Measurements from ENCODE around the gene SORCS1.

The SORCS1 gene

GRCh38 chr10:106563384-106563783 is 601.1 kb downstream of the SORCS1 start:
- Histone ChIP-seq H3K4me3 (ENCODE audit: low read length) (no peak overlapping the region), H3K9me3 (ENCODE audit: control insufficient read depth, low read length) (no peaks in the 10 kb centered on the region)

GRCh38 chr10:106560925-106561640 is 603.4 kb downstream of the SORCS1 start:
- H3K9me3 ChIP-seq (ENCODE audit: control insufficient read depth, low read length), result no peaks in the 10 kb centered on the region
- H3K36me3 ChIP-seq (ENCODE audit: control insufficient read depth, insufficient read depth, low read length), result no peaks in the 10 kb centered on the region
- H3K4me3 ChIP-seq (ENCODE audit: low read length), result no peak overlapping the region
- H3K9ac ChIP-seq (ENCODE audit: low read length), result no peak overlapping the region
- H3K4me1 ChIP-seq (ENCODE audit: control insufficient read depth, insufficient read depth, low read length), result no peaks in the 10 kb centered on the region
- H3K27me3 ChIP-seq (ENCODE audit: control insufficient read depth, insufficient read depth, low read length), result no peaks in the 10 kb centered on the region

More at GRCh38 chr10:106563384-106563783, 601.1 kb downstream of the SORCS1 start:
- H3K27me3 ChIP-seq (ENCODE audit: control insufficient read depth, insufficient read depth, low read length), result no peaks in the 10 kb centered on the region
- no peaks in the 10 kb centered on the region for H3K4me1 ChIP-seq (ENCODE audit: control insufficient read depth, insufficient read depth, low read length)
- no peak overlapping the region for H3K9ac ChIP-seq (ENCODE audit: low read length)
- H3K36me3 ChIP-seq (ENCODE audit: control insufficient read depth, insufficient read depth, low read length), result no peaks in the 10 kb centered on the region

GRCh38 chr10:106559442-106559841 is 605.1 kb downstream of the SORCS1 start:
- H3K9me3 ChIP-seq (ENCODE audit: control insufficient read depth, low read length), result no peaks in the 10 kb centered on the region
- H3K27me3 ChIP-seq (ENCODE audit: control insufficient read depth, insufficient read depth, low read length), result no peaks in the 10 kb centered on the region
- H3K9ac ChIP-seq (ENCODE audit: low read length), result no peak overlapping the region
- H3K36me3 ChIP-seq (ENCODE audit: control insufficient read depth, insufficient read depth, low read length), result no peaks in the 10 kb centered on the region
- no peak overlapping the region for H3K4me3 ChIP-seq (ENCODE audit: low read length)
- H3K4me1 ChIP-seq (ENCODE audit: control insufficient read depth, insufficient read depth, low read length), result no peaks in the 10 kb centered on the region

- H3K4me3 ChIP-seq (ENCODE audit: low read length), result no peak overlapping the region
- no peak overlapping the region for H3K9ac ChIP-seq (ENCODE audit: low read length)
- H3K27me3 ChIP-seq (ENCODE audit: control insufficient read depth, insufficient read depth, low read length), result no peaks in the 10 kb centered on the region
- no peaks in the 10 kb centered on the region for H3K36me3 ChIP-seq (ENCODE audit: control insufficient read depth, insufficient read depth, low read length)
- H3K9me3 ChIP-seq (ENCODE audit: control insufficient read depth, low read length), result no peaks in the 10 kb centered on the region
- no peaks in the 10 kb centered on the region for H3K4me1 ChIP-seq (ENCODE audit: control insufficient read depth, insufficient read depth, low read length)
These were observed 606.4 kb downstream of the SORCS1 start for GRCh38 chr10:106557951-106558733.

GRCh38 chr10:106557053-106557452 is 607.5 kb downstream of the SORCS1 start:
- Histone ChIP-seq H3K27me3 (ENCODE audit: control insufficient read depth, insufficient read depth, low read length) (no peaks in the 10 kb centered on the region), H3K4me1 (ENCODE audit: control insufficient read depth, insufficient read depth, low read length) (no peaks in the 10 kb centered on the region), H3K36me3 (ENCODE audit: control insufficient read depth, insufficient read depth, low read length) (no peaks in the 10 kb centered on the region), H3K9me3 (ENCODE audit: control insufficient read depth, low read length) (no peaks in the 10 kb centered on the region), H3K9ac (ENCODE audit: low read length) (no peak overlapping the region), H3K4me3 (ENCODE audit: low read length) (no peak overlapping the region)

GRCh38 chr10:106555599-106555998 is 608.9 kb downstream of the SORCS1 start:
- Histone ChIP-seq H3K4me1 (ENCODE audit: control insufficient read depth, insufficient read depth, low read length) (no peaks in the 10 kb centered on the region), H3K36me3 (ENCODE audit: control insufficient read depth, insufficient read depth, low read length) (no peaks in the 10 kb centered on the region), H3K9ac (ENCODE audit: low read length) (no peak overlapping the region), H3K27me3 (ENCODE audit: control insufficient read depth, insufficient read depth, low read length) (no peaks in the 10 kb centered on the region), H3K4me3 (ENCODE audit: low read length) (no peak overlapping the region), H3K9me3 (ENCODE audit: control insufficient read depth, low read length) (no peaks in the 10 kb centered on the region)

GRCh38 chr10:106551501-106552062 is 612.9 kb downstream of the SORCS1 start:
- Histone ChIP-seq H3K27me3 (ENCODE audit: control insufficient read depth, insufficient read depth, low read length) (no peaks in the 10 kb centered on the region), H3K9ac (ENCODE audit: low read length) (no peak overlapping the region)

GRCh38 chr10:106548832-106549231 is 615.7 kb downstream of the SORCS1 start:
- Histone ChIP-seq H3K9ac (ENCODE audit: low read length) (no peak overlapping the region), H3K9me3 (ENCODE audit: control insufficient read depth, low read length) (no peaks in the 10 kb centered on the region), H3K4me1 (ENCODE audit: control insufficient read depth, insufficient read depth, low read length) (no peaks in the 10 kb centered on the region), H3K27me3 (ENCODE audit: control insufficient read depth, insufficient read depth, low read length) (no peaks in the 10 kb centered on the region), H3K36me3 (ENCODE audit: control insufficient read depth, insufficient read depth, low read length) (no peaks in the 10 kb centered on the region), H3K4me3 (ENCODE audit: low read length) (no peak overlapping the region)

More at GRCh38 chr10:106551501-106552062, 612.9 kb downstream of the SORCS1 start:
- Histone ChIP-seq H3K4me1 (ENCODE audit: control insufficient read depth, insufficient read depth, low read length) (no peaks in the 10 kb centered on the region), H3K4me3 (ENCODE audit: low read length) (no peak overlapping the region), H3K9me3 (ENCODE audit: control insufficient read depth, low read length) (no peaks in the 10 kb centered on the region), H3K36me3 (ENCODE audit: control insufficient read depth, insufficient read depth, low read length) (no peaks in the 10 kb centered on the region)

GRCh38 chr10:106547047-106547635 is 617.4 kb downstream of the SORCS1 start:
- Histone ChIP-seq H3K27me3 (ENCODE audit: control insufficient read depth, insufficient read depth, low read length) (no peaks in the 10 kb centered on the region), H3K4me3 (ENCODE audit: low read length) (no peak overlapping the region), H3K4me1 (ENCODE audit: control insufficient read depth, insufficient read depth, low read length) (no peaks in the 10 kb centered on the region), H3K36me3 (ENCODE audit: control insufficient read depth, insufficient read depth, low read length) (no peaks in the 10 kb centered on the region), H3K9me3 (ENCODE audit: control insufficient read depth, low read length) (no peaks in the 10 kb centered on the region), H3K9ac (ENCODE audit: low read length) (no peak overlapping the region)

GRCh38 chr10:106542461-106542860 is 622.0 kb downstream of the SORCS1 start:
- Histone ChIP-seq H3K9me3 (ENCODE audit: control insufficient read depth, low read length) (no peaks in the 10 kb centered on the region), H3K27me3 (ENCODE audit: control insufficient read depth, insufficient read depth, low read length) (no peaks in the 10 kb centered on the region), H3K9ac (ENCODE audit: low read length) (no peak overlapping the region), H3K4me1 (ENCODE audit: control insufficient read depth, insufficient read depth, low read length) (no peaks in the 10 kb centered on the region), H3K36me3 (ENCODE audit: control insufficient read depth, insufficient read depth, low read length) (no peaks in the 10 kb centered on the region), H3K4me3 (ENCODE audit: low read length) (no peak overlapping the region)

GRCh38 chr10:106540645-106541044 is 623.9 kb downstream of the SORCS1 start:
- Histone ChIP-seq H3K36me3 (ENCODE audit: control insufficient read depth, insufficient read depth, low read length) (no peaks in the 10 kb centered on the region), H3K9ac (ENCODE audit: low read length) (no peak overlapping the region), H3K9me3 (ENCODE audit: control insufficient read depth, low read length) (no peaks in the 10 kb centered on the region), H3K27me3 (ENCODE audit: control insufficient read depth, insufficient read depth, low read length) (no peaks in the 10 kb centered on the region), H3K4me1 (ENCODE audit: control insufficient read depth, insufficient read depth, low read length) (no peaks in the 10 kb centered on the region), H3K4me3 (ENCODE audit: low read length) (no peak overlapping the region)

GRCh38 chr10:106537866-106538265 is 626.6 kb downstream of the SORCS1 start:
- Histone ChIP-seq H3K27me3 (ENCODE audit: control insufficient read depth, insufficient read depth, low read length) (no peaks in the 10 kb centered on the region), H3K9ac (ENCODE audit: low read length) (no peak overlapping the region), H3K9me3 (ENCODE audit: control insufficient read depth, low read length) (no peaks in the 10 kb centered on the region), H3K4me3 (ENCODE audit: low read length) (no peak overlapping the region), H3K36me3 (ENCODE audit: control insufficient read depth, insufficient read depth, low read length) (no peaks in the 10 kb centered on the region), H3K4me1 (ENCODE audit: control insufficient read depth, insufficient read depth, low read length) (no peaks in the 10 kb centered on the region)

All from mucosa of stomach (tissue), 1 donor.